HG02623 (cell line): Measurements from ENCODE around the gene GALM.
"Not testable (repeated sequence)": the region's sequence is repeated elsewhere in the genome, so short reads cannot be mapped to it uniquely, and the experiment has no call there.

ENCODE experiments used
- ATAC-seq: cut with Tn5 transposase; IDR thresholded peaks from one replicate; pipeline ENCODE4 v1.9.1; 2021; ENCODE audit warnings: moderate library complexity; ENCODE audit not compliant: unreplicated experiment

GALM gene

GRCh38 chr2:38676681-38677080 is 10.8 kb downstream of the GALM start:
- no peak for ATAC-seq

GRCh38 chr2:38680868-38681267 is 15.0 kb downstream of the GALM start:
- not testable (repeated sequence) for ATAC-seq

DNA sequence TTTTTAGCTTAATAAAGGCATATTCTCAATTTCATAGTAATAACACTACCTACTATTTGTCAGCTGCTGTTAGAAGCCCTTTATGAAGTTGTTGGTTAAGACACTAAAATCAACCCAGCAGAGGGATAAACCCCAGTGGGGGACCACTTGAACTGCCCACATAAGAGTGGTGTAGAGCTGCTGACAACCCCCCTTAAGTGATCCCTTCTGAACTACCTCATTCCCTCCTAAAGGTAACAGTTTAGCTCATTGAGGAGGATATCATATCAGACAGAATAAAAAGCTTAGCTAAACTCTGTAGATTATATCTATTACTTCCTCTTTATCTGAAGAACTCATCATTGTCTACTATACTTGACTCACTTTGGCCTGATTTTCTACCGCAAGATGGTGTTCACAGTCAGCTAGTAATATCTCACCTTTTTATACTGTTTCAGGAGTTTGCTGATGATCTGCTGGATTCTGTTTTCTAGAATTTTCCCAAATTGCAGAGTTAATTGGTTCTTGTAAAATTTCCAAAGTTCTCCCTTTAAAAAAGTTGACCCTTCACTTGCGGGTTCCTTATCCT is 16.2 kb downstream of the GALM start:
- ATAC-seq = no peak

DNA sequence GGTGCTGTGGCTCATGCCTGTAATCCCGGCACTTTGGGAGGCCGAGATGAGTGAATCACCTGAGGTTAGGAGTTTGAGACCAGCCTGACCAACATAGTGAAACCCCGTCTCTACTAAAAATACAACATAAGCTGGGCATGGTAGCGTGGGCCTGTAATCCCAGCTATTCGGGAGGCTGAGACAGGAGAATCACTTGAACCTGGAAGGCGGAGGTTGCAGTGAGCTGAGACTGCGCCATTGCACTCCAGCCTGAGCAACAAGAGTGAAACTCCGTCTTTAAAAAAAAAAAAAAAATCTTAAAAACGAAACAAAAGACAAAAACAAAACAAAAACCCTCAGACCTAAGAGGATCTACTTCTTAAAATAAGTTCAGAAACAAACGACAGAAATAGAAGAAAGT is 16.7 kb downstream of the GALM start:
- not testable (repeated sequence) for ATAC-seq

DNA sequence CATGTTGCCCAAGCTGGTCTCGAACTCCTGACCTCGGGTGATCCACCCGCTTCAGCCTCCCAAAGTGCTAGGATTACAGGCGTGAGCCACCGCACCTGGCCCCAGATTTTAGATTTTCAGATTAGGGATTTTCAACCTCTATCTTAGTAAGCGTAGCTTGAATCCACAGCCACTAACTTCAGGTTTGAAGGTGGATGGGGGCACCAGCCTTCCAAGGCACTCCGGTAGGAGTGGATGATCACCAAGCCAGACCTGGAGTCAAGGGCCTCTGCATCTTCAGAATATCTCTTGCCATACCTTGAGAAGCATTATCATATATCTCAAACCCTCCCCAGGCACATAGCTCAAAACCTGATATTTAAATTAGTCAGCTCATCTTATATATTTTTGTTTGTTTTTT is 17.9 kb downstream of the GALM start:
- ATAC-seq = no peak

DNA sequence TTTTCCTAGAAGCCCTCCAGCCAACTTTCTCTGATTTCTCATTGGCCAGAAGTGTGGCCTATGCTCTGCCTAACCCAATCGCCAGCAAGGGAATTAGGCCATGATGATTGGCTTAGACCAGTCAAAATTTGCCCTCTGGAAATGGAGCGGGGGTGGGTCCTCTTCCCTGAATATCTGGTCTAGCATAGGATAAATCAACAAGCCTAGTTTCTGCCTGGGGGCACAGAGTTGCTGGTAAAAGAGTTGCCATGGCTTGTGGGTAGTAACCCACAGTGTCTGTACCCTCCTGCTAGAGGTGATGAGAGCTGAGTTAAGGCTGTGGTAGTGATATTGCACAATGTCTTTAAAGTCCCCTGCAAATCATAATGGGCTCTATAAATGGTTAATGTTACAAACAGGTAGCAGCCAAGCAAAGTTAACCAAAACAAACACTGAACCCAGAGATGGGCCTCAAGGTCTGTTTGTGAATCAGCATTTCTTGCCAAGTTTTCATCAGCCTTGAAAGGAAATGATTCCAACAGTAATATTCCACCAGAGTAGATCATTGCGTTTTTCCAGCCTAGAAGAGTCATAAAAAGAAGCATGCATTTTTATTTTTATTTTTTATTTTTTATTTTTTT is 19.3 kb downstream of the GALM start:
- no peak for ATAC-seq

GRCh38 chr2:38690499-38691420 is 24.8 kb downstream of the GALM start:
- no peak for ATAC-seq

- no peak for ATAC-seq
Observed at GRCh38 chr2:38691994-38692393, 26.1 kb downstream of the GALM start.

GRCh38 chr2:38692636-38693318 is 26.9 kb downstream of the GALM start:
- ATAC-seq = no peak

- no peak for ATAC-seq
Observed at GRCh38 chr2:38697116-38697840, 31.4 kb downstream of the GALM start.

- ATAC-seq = no peak
Observed at GRCh38 chr2:38698467-38699003, 32.6 kb downstream of the GALM start.

DNA sequence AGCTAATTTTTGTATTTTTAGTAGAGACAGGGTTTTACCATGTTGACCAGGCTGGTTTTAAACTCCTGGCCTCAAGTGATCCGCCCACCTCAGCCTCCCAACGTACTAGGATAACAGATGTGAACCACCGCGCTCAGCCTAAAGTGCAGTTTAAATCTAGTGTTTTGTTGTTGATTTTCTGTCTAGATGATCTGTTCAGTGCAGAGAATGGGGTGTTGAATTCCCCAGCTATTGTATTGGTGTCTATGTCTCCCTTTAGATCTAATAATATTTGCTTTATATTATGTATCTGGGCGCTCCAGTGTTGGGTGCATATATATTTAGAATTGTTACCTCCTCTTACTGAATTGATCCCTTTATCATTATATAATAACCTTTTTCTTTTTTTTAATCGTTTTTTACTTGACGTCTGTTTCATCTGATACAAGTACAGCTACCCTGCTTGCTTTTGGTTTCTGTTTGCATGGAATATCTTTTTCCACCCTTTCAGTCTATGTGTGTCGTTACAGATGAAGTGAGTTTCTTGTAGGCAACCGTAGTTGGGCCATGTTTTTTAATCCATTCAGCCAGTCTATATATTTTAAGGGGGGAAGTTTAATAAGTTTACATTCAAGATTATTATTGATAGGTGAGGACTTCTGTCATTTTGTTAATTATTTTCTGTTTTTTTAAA is 34.3 kb downstream of the GALM start:
- no peak for ATAC-seq

GRCh38 chr2:38700881-38701458 is 35.1 kb downstream of the GALM start:
- ATAC-seq = no peak

GRCh38 chr2:38701542-38701941 is 35.6 kb downstream of the GALM start:
- ATAC-seq = no peak

DNA sequence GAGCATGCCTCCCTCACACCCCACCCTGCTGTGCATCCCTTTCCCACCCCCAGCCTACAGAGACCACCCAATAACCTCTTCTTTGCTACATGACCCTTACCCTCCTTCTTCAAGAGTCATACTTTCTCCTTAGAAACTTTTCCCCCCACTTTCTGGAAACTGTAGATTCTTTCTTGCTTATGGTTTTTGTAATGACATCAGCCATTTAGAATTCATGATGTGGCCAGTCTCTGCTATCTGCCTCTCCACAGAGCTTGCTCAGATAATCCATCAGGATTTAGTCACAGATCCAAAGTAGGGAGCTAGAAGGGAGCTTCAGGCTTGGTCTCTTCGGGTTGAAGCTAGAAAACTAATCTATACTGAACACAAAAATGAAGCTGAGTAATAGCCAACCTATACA is 36.5 kb downstream of the GALM start:
- ATAC-seq = no peak

DNA sequence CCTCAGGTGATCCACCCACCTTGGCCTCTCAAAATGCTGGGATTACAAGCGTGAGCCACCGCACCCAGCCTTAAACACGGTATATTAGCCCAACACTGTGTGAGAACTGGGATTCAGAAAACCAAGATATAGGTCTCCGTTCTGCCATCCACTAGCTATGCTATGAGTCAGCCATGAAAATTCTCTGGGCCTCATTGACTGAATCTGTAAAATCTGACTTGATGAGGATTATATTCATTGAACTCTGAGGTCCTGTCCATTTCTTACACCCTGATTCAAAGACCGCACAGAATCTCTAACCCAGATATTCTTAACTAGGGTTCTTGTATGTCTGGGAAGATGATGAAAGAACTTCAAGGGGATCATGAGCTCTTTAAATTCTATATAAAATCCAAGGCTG is 37.4 kb downstream of the GALM start:
- not testable (repeated sequence) for ATAC-seq

DNA sequence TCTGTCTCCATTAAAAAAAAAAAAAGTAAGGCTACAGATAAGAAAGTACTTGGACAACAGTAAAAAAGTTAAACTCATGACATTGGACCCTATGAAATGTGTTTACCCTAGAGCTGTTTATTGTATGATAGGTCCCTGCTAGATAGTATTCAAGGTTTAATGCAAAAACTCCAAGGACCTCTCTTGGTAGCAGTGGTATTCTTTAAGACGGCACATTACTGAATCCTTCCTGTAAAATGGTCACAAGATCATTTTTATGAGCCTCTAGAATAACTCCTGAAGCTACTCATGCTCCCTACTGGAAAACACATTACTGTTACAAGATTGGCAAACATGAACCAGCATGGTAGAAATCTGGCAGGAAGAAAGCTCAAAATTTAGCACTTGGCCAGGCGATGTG is 38.8 kb downstream of the GALM start:
- ATAC-seq = no peak

DNA sequence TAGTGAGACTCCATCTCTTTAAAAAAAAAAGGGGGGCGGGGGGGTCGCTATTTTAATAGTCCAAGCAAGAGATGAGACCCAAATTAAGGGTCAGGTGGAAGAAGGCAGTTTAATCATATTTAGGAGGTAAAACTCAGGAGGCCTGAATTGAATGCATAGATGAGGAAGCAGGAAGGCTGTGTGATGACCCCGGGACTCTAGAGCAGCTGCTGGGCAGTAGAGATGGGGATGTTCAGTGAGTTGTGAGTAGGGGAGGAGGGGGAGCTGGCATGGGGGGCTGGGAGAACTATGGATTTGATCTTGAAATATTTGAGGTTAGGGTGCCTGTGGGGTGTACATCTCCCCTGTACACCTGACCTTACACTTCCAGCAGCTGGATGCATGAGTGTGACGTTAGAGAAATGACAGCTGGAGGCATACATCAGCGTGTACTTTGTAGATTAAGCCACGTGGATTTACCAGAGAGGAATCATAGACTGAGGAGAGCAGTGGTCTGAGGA is 41.0 kb downstream of the GALM start:
- no peak for ATAC-seq

DNA sequence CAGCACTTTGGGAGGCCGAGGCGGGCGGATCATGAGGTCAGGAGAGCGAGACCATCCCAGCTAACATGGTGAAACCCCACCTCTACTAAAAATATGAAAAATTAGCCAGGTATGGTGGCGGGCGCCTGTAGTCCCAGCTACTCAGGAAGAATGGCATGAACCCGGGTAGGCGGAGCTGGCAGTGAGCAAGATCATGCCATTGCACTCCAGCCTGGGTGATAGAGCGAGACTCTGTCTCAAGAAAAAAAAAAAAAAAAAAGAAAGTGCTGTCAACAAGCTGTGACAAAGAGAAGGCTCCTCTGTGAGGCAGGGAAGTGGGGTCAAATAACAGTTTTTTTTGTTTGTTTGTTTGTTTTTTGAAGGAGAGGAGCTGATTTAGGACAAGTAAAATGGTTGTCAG is 42.6 kb downstream of the GALM start:
- not testable (repeated sequence) for ATAC-seq
